Stimulated activated CD4-positive, alpha-beta T cell treated with anti-CD3 and anti-CD28 coated beads, Interleukin-2, amount 100 ng/mL, for 48 hours (primary cell): ENCODE measurements around the gene USP12.
"Not testable (repeated sequence)": the region's sequence is repeated elsewhere in the genome, so short reads cannot be mapped to it uniquely, and the experiment has no call there.

Experiments
- DNase-seq, 2 donors: peaks; one replicate each; pipeline ENCODE4 v3.0.0-alpha.2; 2020

USP12 gene

GRCh38 chr13:27118428-27119054 is 53.1 kb downstream of the USP12 start:
- DNase-seq, result no peak

- DNase-seq, result no peak
These were observed 53.7 kb downstream of the USP12 start for GRCh38 chr13:27117952-27118351.

GRCh38 chr13:27117158-27117557 is 54.5 kb downstream of the USP12 start:
- DNase-seq, result no peak

- no peak for DNase-seq
These were observed 58.2 kb downstream of the USP12 start for GRCh38 chr13:27113436-27113835.

- DNase-seq, result no peak
These were observed 59.6 kb downstream of the USP12 start for GRCh38 chr13:27112006-27112405.

- DNase-seq, result no peak
These were observed 61.4 kb downstream of the USP12 start for GRCh38 chr13:27110056-27110746.

- no peak for DNase-seq
These were observed 65.5 kb downstream of the USP12 start for GRCh38 chr13:27106144-27106543.

- DNase-seq, result no peak
These were observed 67.0 kb downstream of the USP12 start for GRCh38 chr13:27104606-27105005.

GRCh38 chr13:27101847-27102246 is 69.8 kb downstream of the USP12 start:
- no peak for DNase-seq

GRCh38 chr13:27101289-27101688 is 70.3 kb downstream of the USP12 start:
- no peak for DNase-seq

- DNase-seq, result no peak
These were observed 73.9 kb downstream of the USP12 start for GRCh38 chr13:27097691-27098090.

GRCh38 chr13:27091451-27091850 is 80.2 kb downstream of the USP12 start:
- no peak for DNase-seq

- DNase-seq, result no peak
These were observed 83.0 kb downstream of the USP12 start for GRCh38 chr13:27088619-27089018.

GRCh38 chr13:27086599-27087265 is 84.9 kb downstream of the USP12 start:
- no peak for DNase-seq

GRCh38 chr13:27083183-27083582 is 88.4 kb downstream of the USP12 start:
- DNase-seq, result no peak

- DNase-seq, result no peak
These were observed 89.5 kb downstream of the USP12 start for GRCh38 chr13:27081893-27082679.

- no peak for DNase-seq
These were observed 91.3 kb downstream of the USP12 start for GRCh38 chr13:27080018-27080948.

- DNase-seq, result no peak
These were observed 92.1 kb downstream of the USP12 start for GRCh38 chr13:27079421-27079958.

GRCh38 chr13:27077451-27077850 is 94.2 kb downstream of the USP12 start:
- no peak for DNase-seq

GRCh38 chr13:27076421-27076820 is 95.2 kb downstream of the USP12 start:
- no peak for DNase-seq

- DNase-seq, result no peak
These were observed 98.4 kb downstream of the USP12 start for GRCh38 chr13:27073186-27073585.

GRCh38 chr13:27066123-27066522 is 105.5 kb downstream of the USP12 start:
- not testable (repeated sequence) for DNase-seq
